Gastroesophageal sphincter (tissue), 3 donors: ENCODE results near the gene MYL3.

ENCODE experiments used
- CTCF ChIP-seq, 4 experiments: fragments of 200-600 bp in 2 of 4; fragments of 450-650 bp in 2 of 4; sonication (generic) in 1 of 4; IDR thresholded peaks; one replicate each; pipeline ENCODE4 v1.5.1; 2017 to 2019; ENCODE audit warnings: antibody characterized with exemption in 4 of 4, mild to moderate bottlenecking in 2 of 4, moderate library complexity in 2 of 4
- POLR2A ChIP-seq, 2 donors: fragments of 450-650 bp; IDR thresholded peaks; one replicate each; pipeline ENCODE4 v1.6.1; 2017; ENCODE audit warnings: antibody characterized with exemption in 2 of 2, mild to moderate bottlenecking in 2 of 2, moderate library complexity in 1 of 2

GRCh38 chr3:46904303-46905212 is 41.3 kb upstream of the MYL3 start:
- TF ChIP-seq POLR2A (IDR thresholded peaks at IDR 0.05) (no peak), CTCF (IDR thresholded peaks at IDR 0.05) (no peak)
